ENCODE results near the gene PRKCB. TPM values are rescaled to one million over a fixed set of nuclear protein-coding genes. Genes with fewer than 3 reads are reported as not detected.

Gene PRKCB
- total and polyA plus RNA-seq, 7 donors: 0.13 to 1.5 (median 0.83) TPM

DNA sequence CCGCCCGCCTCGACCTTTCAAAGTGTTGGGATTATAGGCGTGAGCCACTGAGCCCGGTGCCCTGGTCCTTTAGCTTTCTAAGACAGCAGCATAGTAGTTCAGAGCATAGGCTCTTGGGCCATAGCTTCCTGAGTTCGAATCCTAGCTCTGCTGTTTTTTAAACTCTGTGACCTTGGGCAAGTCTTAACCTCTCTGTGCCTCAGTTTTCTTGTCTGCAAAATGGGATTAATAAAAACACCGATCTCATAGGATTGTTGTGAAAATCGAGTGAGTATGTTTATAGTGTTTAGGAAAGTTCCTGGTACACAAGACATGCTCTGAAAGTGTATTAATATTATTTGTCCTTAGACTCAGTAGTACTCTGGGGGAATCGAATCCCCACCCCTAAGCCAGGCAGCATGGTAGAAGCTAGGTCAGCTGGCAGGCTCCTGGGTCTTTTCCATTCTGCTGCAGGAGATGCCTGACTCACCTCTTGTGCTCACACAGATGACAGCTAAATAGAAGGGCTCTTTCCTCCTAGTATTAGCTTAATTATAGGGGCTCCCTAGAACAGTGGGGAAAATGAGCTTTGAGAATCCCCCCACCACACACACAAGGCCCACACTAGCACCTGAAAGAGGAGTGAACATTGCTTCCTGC lies 44.1 kb downstream of the PRKCB start:
- Histone ChIP-seq H3K36me3 (ENCODE audit: insufficient read depth in 1 of 2, low read depth in 1 of 2) (no peaks in the 10 kb centered on the region), H3K9me3 (no peaks in the 10 kb centered on the region), H3K4me1 (no peaks in the 10 kb centered on the region), H3K27me3 (ENCODE audit: insufficient read depth in 3 of 3, low read length in 2 of 3) (no peaks in the 10 kb centered on the region), H3K4me3 (no peak overlapping the region), H3K27ac (no peak overlapping the region)
- TF ChIP-seq, protein P1, sequence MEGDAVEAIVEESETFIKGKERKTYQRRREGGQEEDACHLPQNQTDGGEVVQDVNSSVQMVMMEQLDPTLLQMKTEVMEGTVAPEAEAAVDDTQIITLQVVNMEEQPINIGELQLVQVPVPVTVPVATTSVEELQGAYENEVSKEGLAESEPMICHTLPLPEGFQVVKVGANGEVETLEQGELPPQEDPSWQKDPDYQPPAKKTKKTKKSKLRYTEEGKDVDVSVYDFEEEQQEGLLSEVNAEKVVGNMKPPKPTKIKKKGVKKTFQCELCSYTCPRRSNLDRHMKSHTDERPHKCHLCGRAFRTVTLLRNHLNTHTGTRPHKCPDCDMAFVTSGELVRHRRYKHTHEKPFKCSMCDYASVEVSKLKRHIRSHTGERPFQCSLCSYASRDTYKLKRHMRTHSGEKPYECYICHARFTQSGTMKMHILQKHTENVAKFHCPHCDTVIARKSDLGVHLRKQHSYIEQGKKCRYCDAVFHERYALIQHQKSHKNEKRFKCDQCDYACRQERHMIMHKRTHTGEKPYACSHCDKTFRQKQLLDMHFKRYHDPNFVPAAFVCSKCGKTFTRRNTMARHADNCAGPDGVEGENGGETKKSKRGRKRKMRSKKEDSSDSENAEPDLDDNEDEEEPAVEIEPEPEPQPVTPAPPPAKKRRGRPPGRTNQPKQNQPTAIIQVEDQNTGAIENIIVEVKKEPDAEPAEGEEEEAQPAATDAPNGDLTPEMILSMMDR (IDR thresholded peaks at IDR 0.05): no peak
- ATAC-seq: no peak
- intact Hi-C loops (cut with DNase I): no loop called here
- DNase-seq: no peak
- 86 to 90% (median 87%) methylated on average over 9 of the region's 9 CpGs for WGBS, 3 donors

DNA sequence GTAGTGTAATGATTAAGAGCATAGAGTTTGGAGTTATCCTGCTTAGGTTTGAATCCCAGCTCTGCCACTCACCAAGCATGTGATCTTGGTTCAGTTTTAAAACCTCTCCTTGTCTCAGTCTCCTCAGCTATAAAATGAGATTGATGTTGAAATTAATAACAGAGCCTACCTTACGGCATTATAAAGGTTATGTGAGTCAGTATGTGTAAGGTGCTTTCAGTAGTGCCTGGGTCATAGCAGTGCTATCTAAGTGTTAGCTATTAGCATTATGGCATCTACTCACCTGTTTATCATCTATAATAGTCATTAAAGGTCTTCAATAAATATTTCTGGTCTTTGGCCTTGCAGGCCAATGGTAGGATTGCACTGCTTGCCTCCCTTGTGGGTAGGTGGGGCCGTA lies 53.4 kb downstream of the PRKCB start:
- Histone ChIP-seq H3K27ac (no peak overlapping the region), H3K27me3 (ENCODE audit: insufficient read depth in 3 of 3, low read length in 2 of 3) (no peaks in the 10 kb centered on the region), H3K4me3 (no peak overlapping the region), H3K36me3 (ENCODE audit: insufficient read depth in 1 of 2, low read depth in 1 of 2) (no peaks in the 10 kb centered on the region), H3K4me1 (no peaks in the 10 kb centered on the region), H3K9me3 (no peaks in the 10 kb centered on the region)
- no peak for ATAC-seq
- DNase-seq: no peak
- 63 to 86% (median 84%) methylated on average over 2 of the region's 2 CpGs for WGBS, 3 donors
- TF ChIP-seq, protein P1 (IDR thresholded peaks at IDR 0.05): no peak
- intact Hi-C loops (cut with DNase I): no loop called here

DNA sequence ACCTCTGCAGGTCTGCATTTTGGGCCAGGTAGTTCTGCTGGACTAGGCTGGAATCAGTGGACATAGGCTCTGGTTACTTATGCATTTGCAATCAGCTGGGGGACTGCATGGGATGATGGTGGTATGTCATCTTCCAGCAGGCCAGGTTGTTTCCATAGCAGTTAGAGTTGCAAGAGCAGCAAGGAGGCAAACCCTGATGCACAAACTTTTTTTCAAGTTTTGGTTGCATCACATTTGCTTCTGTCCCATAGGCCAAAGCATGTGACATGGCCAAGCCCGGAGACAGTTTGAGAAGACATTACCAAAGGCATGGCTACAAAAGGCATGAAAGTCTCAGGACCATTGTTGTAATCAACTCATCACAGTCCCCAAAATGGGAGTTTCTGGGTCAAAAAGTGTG lies 58.2 kb downstream of the PRKCB start:
- intact Hi-C loops (cut with DNase I): no loop called here
- 77 to 92% (median 81%) methylated on average over 1 of the region's 1 CpG for WGBS, 3 donors
- no peak for DNase-seq
- Histone ChIP-seq H3K36me3 (ENCODE audit: insufficient read depth in 1 of 2, low read depth in 1 of 2) (no peaks in the 10 kb centered on the region), H3K9me3 (no peaks in the 10 kb centered on the region), H3K4me1 (no peaks in the 10 kb centered on the region), H3K27ac (no peak overlapping the region), H3K27me3 (ENCODE audit: insufficient read depth in 3 of 3, low read length in 2 of 3) (no peaks in the 10 kb centered on the region), H3K4me3 (no peak overlapping the region)
- ATAC-seq: no peak
- TF ChIP-seq, protein P1 (IDR thresholded peaks at IDR 0.05): no peak

DNA sequence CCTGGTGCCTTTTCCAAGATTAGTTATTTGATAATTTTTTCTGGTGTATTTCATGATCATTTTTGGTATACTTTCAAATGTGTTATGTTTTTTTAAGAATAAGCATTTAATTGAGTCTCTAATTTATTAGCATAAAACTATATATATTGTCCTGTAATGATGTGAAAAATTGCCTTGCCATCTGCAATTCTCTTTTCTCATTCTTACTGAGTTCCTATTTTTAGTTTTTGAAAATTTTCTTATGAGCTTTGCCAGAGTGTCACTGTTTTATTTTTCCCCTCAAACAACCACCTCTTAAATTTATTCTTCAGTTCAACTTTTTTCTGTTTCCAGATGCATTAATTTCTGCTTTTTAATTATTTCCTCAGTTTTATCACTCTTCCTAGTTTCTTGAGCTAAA lies 59.3 kb downstream of the PRKCB start:
- intact Hi-C loops (cut with DNase I): no loop called here
- H3K27me3 ChIP-seq (ENCODE audit: insufficient read depth in 3 of 3, low read length in 2 of 3): no peaks in the 10 kb centered on the region
- no peaks in the 10 kb centered on the region for H3K36me3 ChIP-seq (ENCODE audit: insufficient read depth in 1 of 2, low read depth in 1 of 2)
- TF ChIP-seq, protein P1 (IDR thresholded peaks at IDR 0.05): no peak
- DNase-seq: no peak
- no peak overlapping the region for H3K4me3 ChIP-seq
- no peak for ATAC-seq
- H3K9me3 ChIP-seq: no peaks in the 10 kb centered on the region
- no peak overlapping the region for H3K27ac ChIP-seq
- H3K4me1 ChIP-seq: no peaks in the 10 kb centered on the region
